Coronary artery (tissue), 2 donors: Measurements from ENCODE around the gene TEPSIN.

Experiments
- DNase-seq: peaks from one replicate; pipeline ENCODE4 v3.0.0-alpha.2; 2017; ENCODE audit warnings: low spot score
- H3K27ac ChIP-seq, 2 donors: fragments of 200-600 bp; sonication (generic); one replicate each; pipeline ENCODE4 v1.5.1; 2016 to 2019
- H3K4me3 ChIP-seq: fragments of 200-600 bp; sonication (generic); 2 replicates; pipeline ENCODE4 v1.5.1; 2016; ENCODE audit warnings: mild to moderate bottlenecking, moderate library complexity
- CTCF ChIP-seq: fragments of 200-600 bp; sonication (generic); IDR thresholded peaks from one replicate; pipeline ENCODE4 v1.5.1; 2019; ENCODE audit warnings: antibody characterized with exemption

TEPSIN gene

GRCh38 chr17:81200695-81201580, 37.9 kb downstream of the TEPSIN start:
- H3K4me3 ChIP-seq: no peak overlapping the region
- DNase-seq: no peak
- peak overlapping the region in 1 of 2 donors; percentile 22 for H3K27ac ChIP-seq
- TF ChIP-seq CTCF: peak; percentile 40

GRCh38 chr17:81200201-81200600, 38.7 kb downstream of the TEPSIN start:
- Histone ChIP-seq H3K4me3 (no peak overlapping the region), H3K27ac (no peak overlapping the region)
- DNase-seq: no peak
- TF ChIP-seq CTCF: no peak

GRCh38 chr17:81199482-81199830, 39.4 kb downstream of the TEPSIN start:
- Histone ChIP-seq H3K27ac (no peak overlapping the region), H3K4me3 (no peak overlapping the region)
- no peak for TF ChIP-seq CTCF
- no peak for DNase-seq

GRCh38 chr17:81198826-81199481, 39.9 kb downstream of the TEPSIN start:
- TF ChIP-seq CTCF: no peak
- no peak for DNase-seq

GRCh38 chr17:81197831-81198490, 40.9 kb downstream of the TEPSIN start:
- no peak overlapping the region for H3K4me3 ChIP-seq
- H3K27ac ChIP-seq: no peak overlapping the region
- no peak for DNase-seq
- TF ChIP-seq CTCF: no peak

More at GRCh38 chr17:81198826-81199481, 39.9 kb downstream of the TEPSIN start:
- no peak overlapping the region for H3K4me3 ChIP-seq
- no peak overlapping the region for H3K27ac ChIP-seq

- no peak for TF ChIP-seq CTCF
- H3K27ac ChIP-seq: no peak overlapping the region
- H3K4me3 ChIP-seq: no peak overlapping the region
- DNase-seq: no peak
These were observed 41.5 kb downstream of the TEPSIN start for GRCh38 chr17:81197409-81197795.
